Trophoblast cell (in vitro differentiated cells and primary cell): ENCODE results near the gene RAB31.

Source experiments
- DNase-seq, 2 donors: peaks; one replicate each; pipeline ENCODE4 v3.0.0-alpha.2; 2016
- H2AFZ ChIP-seq: 2 replicates; pipeline ENCODE4 v1.6.1; 2013; ENCODE audit warnings: low read length, moderate library complexity, mild to moderate bottlenecking; ENCODE audit not compliant: insufficient read depth, poor library complexity
- H2AK5ac ChIP-seq: 2 replicates; pipeline ENCODE4 v1.6.1; 2013; ENCODE audit warnings: mild to moderate bottlenecking, low read length
- H2BK120ac ChIP-seq: 2 replicates; pipeline ENCODE4 v1.6.1; 2013; ENCODE audit warnings: low read length, mild to moderate bottlenecking, moderate library complexity; ENCODE audit not compliant: insufficient read depth, poor library complexity
- H2BK12ac ChIP-seq: 2 replicates; pipeline ENCODE4 v1.6.1; 2013; ENCODE audit warnings: mild to moderate bottlenecking, low read length, moderate library complexity
- H2BK5ac ChIP-seq: 2 replicates; pipeline ENCODE4 v1.6.1; 2013; ENCODE audit warnings: low read length, low read depth, moderate library complexity, mild to moderate bottlenecking; ENCODE audit not compliant: poor library complexity
- H3K14ac ChIP-seq: 2 replicates; pipeline ENCODE4 v1.6.1; 2013; ENCODE audit warnings: mild to moderate bottlenecking, low read length
- H3K18ac ChIP-seq: 2 replicates; pipeline ENCODE4 v1.6.1; 2013; ENCODE audit warnings: mild to moderate bottlenecking, low read length
- H3K23ac ChIP-seq: 2 replicates; pipeline ENCODE4 v1.6.1; 2013; ENCODE audit warnings: low read length
- H3K27ac ChIP-seq: 2 replicates; pipeline ENCODE4 v1.5.1; 2013; ENCODE audit warnings: low read depth, mild to moderate bottlenecking, inconsistent platforms, low read length, moderate library complexity
- H3K27me3 ChIP-seq: 2 replicates; pipeline ENCODE4 v1.6.1; 2013; ENCODE audit warnings: inconsistent platforms, mild to moderate bottlenecking, low read length, moderate library complexity; ENCODE audit not compliant: insufficient read depth
- H3K36me3 ChIP-seq, 2 experiments: 1 replicate in 1 of 2; 2 replicates in 1 of 2; pipeline ENCODE4 v1.6.1; 2013; ENCODE audit warnings: low read length in 2 of 2, mild to moderate bottlenecking in 2 of 2, moderate library complexity in 1 of 2; ENCODE audit not compliant: insufficient read depth in 2 of 2, control insufficient read depth in 1 of 2
- H3K4ac ChIP-seq: 2 replicates; pipeline ENCODE4 v1.6.1; 2013; ENCODE audit warnings: low read depth, mild to moderate bottlenecking, low read length, moderate library complexity
- H3K4me1 ChIP-seq, 2 experiments: 1 replicate in 1 of 2; 2 replicates in 1 of 2; pipeline ENCODE4 v1.6.1; 2013; ENCODE audit warnings: low read length in 2 of 2, mild to moderate bottlenecking in 2 of 2, moderate library complexity in 1 of 2; ENCODE audit not compliant: insufficient read depth in 2 of 2, control insufficient read depth in 1 of 2
- H3K4me2 ChIP-seq: 2 replicates; pipeline ENCODE4 v1.6.1; 2013; ENCODE audit warnings: inconsistent platforms, mild to moderate bottlenecking, low read length, moderate library complexity
- H3K4me3 ChIP-seq: 2 replicates; pipeline ENCODE4 v1.5.1; 2013; ENCODE audit warnings: mild to moderate bottlenecking, low read depth, low read length, inconsistent platforms
- H3K79me1 ChIP-seq: one replicate; pipeline ENCODE4 v1.6.1; 2013; ENCODE audit warnings: low read length
- H3K79me2 ChIP-seq: 2 replicates; pipeline ENCODE4 v1.6.1; 2013; ENCODE audit warnings: low read length, mild to moderate bottlenecking; ENCODE audit not compliant: control insufficient read depth, insufficient read depth, poor library complexity
- H3K9ac ChIP-seq: 2 replicates; pipeline ENCODE4 v1.6.1; 2013; ENCODE audit warnings: mild to moderate bottlenecking, low read length
- H3K9me3 ChIP-seq: 2 replicates; pipeline ENCODE4 v1.6.1; 2013; ENCODE audit warnings: low read depth, mild to moderate bottlenecking, control low read depth, inconsistent platforms, low read length; ENCODE audit not compliant: insufficient read depth
- H4K12ac ChIP-seq: 2 replicates; pipeline ENCODE4 v1.6.1; 2013; ENCODE audit warnings: low read depth, mild to moderate bottlenecking, low read length, moderate library complexity
- H4K8ac ChIP-seq: 2 replicates; pipeline ENCODE4 v1.6.1; 2013; ENCODE audit warnings: low read depth, mild to moderate bottlenecking, low read length, moderate library complexity
- H4K91ac ChIP-seq: one replicate; pipeline ENCODE4 v1.6.1; 2013; ENCODE audit warnings: low read depth, mild to moderate bottlenecking, low read length, moderate library complexity
- WGBS: extraction: QIAGEN DNeasy Blood & Tissue Kit; methylation state at CpG from one replicate; pipeline ENCODE4 v1.1.7; 2013; ENCODE audit warnings: missing lambda C conversion rate; ENCODE audit not compliant: insufficient read length, insufficient coverage; ENCODE audit errors: extremely low coverage; 5-methylcytosine and 5-hydroxymethylcytosine counted together

Gene RAB31

DNA sequence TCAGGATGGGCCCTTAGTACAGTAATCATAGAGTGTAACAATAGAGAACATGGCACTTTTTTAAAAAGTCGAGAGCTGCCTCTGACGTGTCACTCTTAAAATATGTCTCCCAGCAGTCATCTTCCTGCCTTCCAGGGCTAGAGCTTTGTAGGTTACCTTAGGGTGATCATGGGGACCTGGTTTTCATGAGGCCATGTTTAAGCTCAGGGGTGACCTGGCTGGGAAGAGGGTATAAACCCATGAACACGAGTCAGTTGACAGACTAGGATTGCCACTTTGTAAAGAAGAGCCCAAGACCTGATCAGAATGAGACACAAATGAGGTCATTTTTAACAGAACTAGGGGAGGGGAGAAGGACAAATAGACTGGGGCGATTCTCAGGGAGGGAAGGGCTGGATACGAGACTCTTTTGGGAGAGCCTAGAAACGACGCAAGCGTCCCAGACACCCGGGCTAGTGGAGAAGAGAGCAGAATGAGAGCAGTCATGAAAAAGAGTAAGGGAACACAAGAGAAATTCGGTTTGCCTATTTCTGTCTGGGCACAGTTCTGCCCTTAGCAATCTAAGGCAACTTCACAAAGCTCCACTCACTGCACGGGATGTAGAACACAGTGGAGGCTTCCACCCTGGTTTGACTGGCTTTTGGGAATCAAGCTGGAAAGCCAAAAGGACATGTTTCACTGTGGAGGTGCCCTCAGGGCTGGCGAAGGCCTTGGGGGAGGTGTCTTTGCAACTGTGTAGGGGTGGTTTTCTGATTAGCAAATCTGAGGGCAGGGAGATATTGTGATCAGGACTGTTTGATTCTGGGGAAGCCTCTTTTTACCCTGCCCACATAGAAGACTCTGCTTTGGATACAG is 1.8 kb upstream of the RAB31 start:
- H3K4me3 ChIP-seq: no peak overlapping the region
- H3K4me2 ChIP-seq: no peak overlapping the region
- peaks cover 27 to 31% of the 10 kb centered on the region in 2 experiments for H3K4me1 ChIP-seq
- no peak overlapping the region for H3K9ac ChIP-seq
- no CpG with 5 or more reads among the region's 12 CpGs for WGBS
- peak overlapping the region; percentile 9 for H3K4ac ChIP-seq
- no peaks in the 10 kb centered on the region for H3K27me3 ChIP-seq
- H4K8ac ChIP-seq: peak overlapping the region; percentile 56
- H3K18ac ChIP-seq: peak overlapping the region; percentile 5
- peak overlapping the region; percentile 15 for H2BK12ac ChIP-seq
- peak overlapping the region; percentile 97 for H3K27ac ChIP-seq
- H3K36me3 ChIP-seq: peaks cover 0 to under 1% of the 10 kb centered on the region in 2 experiments
- H4K91ac ChIP-seq: peak overlapping the region; percentile 56
- no peak overlapping the region for H3K23ac ChIP-seq
- peaks cover 30% of the 10 kb centered on the region for H3K79me2 ChIP-seq
- peak overlapping the region; percentile 37 for H2BK5ac ChIP-seq
- peak overlapping the region; percentile 0 for H3K14ac ChIP-seq
- H2AK5ac ChIP-seq: peak overlapping the region; percentile 59
- H4K12ac ChIP-seq: peak overlapping the region; percentile 0
- peak overlapping the region; percentile 4 for H2AFZ ChIP-seq
- DNase-seq: peak in 1 of 2 donors; percentile 34
- peaks cover 44% of the 10 kb centered on the region for H3K79me1 ChIP-seq
- H3K9me3 ChIP-seq: peaks cover 2% of the 10 kb centered on the region
- H2BK120ac ChIP-seq: peak overlapping the region; percentile 89

DNA sequence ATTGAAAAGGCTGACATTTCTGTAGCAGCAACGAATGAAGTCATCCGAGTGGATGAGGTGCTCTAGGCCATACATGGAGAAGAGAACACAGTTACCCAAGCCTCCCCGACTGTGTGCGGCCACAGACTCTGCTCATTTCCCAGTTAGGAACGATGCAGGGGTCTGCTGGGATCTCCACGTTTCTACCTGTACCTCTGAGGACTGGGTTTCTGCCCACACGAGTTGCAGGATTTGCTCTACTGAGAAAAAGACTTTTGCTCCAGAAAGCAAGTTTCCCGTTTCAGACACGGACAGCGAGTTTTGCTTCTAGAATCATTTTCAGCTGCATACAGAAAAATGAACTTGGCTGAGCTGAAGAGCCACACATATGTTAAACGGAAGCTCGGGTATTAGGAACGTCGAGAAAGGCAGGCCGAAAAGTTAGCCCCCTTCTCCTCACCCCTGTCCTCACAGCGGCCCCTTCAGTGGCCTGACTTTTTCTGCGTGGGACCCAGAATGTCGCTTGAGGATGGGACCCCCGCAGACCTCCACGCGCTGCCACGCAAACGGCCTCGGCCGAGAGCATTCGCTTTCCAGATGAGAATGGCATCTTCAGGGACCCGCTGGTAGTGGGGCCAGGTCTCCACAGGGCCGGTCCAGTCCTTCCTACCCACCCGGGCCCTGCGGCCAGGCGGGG is 582 bp upstream of the RAB31 start:
- Histone ChIP-seq H3K79me2 (peaks cover 40% of the 10 kb centered on the region), H3K18ac (peak overlapping the region; percentile 73), H3K4me1 (peaks cover 38 to 43% of the 10 kb centered on the region in 2 experiments), H3K14ac (peak overlapping the region; percentile 58), H3K9ac (peak overlapping the region; percentile 68), H3K27ac (peak overlapping the region; percentile 97), H2AK5ac (peak overlapping the region; percentile 21), H2BK5ac (peak overlapping the region; percentile 87), H2BK12ac (peak overlapping the region; percentile 72), H3K79me1 (peaks cover 45% of the 10 kb centered on the region), H4K91ac (peak overlapping the region; percentile 87), H3K9me3 (peaks cover 2% of the 10 kb centered on the region), H2AFZ (peak overlapping the region; percentile 24), H3K4ac (peak overlapping the region; percentile 35), H2BK120ac (peak overlapping the region; percentile 87), H3K4me3 (peak overlapping the region; percentile 99), H3K23ac (no peak overlapping the region), H3K27me3 (no peaks in the 10 kb centered on the region), H3K4me2 (peak overlapping the region; percentile 73), H4K12ac (peak overlapping the region; percentile 60), H4K8ac (peak overlapping the region; percentile 73), H3K36me3 (peaks cover 5% of the 10 kb centered on the region in 2 experiments)
- DNase-seq: peak in 1 of 2 donors; percentile 20
- WGBS: no CpG with 5 or more reads among the region's 31 CpGs

DNA sequence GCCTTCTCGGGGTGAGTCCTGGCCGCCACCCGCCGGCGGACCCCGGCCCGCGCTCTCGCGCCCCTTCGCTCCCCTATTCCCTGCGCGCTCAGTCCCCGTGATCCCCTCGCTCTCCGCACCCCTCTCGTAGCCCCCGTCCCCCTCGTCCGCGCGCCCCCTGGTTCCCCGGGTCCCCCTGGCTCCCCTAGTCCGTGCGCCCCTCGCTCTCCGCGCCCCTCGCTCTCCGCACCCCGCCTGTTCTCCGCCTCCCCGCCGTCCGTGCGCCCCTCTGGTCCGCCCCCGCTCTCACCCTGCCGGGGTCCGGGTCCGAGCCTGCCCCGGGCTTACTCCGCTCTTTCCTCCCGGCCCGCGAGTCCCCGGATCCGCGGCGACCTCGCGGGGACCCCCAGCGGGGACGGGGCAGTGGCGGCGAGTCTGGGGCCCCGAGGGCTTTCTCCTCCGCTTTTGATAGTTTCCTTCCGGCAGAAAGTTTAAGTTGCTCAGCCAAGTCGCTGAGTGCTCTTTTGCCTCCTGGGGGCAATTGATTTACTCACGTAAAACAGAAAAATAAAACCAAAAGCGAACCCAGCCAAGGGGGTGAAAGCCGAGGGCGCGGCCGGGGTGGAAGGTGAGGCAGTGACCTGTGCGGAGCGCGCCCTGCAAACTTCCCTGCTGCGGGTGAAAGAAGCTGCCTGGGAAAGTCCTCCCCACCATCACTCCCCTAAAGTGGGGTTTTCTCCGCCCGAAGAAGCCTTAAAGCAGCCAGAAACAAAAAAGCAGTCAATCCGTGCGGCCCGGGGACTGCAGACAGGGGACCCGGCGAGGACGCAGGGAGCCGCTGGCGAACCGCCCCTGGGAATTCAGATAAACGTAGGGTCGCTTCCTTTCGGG is 568 bp downstream of the RAB31 start:
- Histone ChIP-seq H2BK120ac (peak overlapping the region; percentile 98), H3K23ac (no peak overlapping the region), H3K4me1 (peaks cover 48 to 53% of the 10 kb centered on the region in 2 experiments), H3K4me2 (peak overlapping the region; percentile 73), H3K79me2 (peaks cover 46% of the 10 kb centered on the region), H3K14ac (peak overlapping the region; percentile 99), H3K36me3 (peaks cover 5 to 8% of the 10 kb centered on the region in 2 experiments), H2BK12ac (peak overlapping the region; percentile 80), H4K8ac (peak overlapping the region; percentile 93), H3K79me1 (peaks cover 47% of the 10 kb centered on the region), H2BK5ac (peak overlapping the region; percentile 99), H3K18ac (peak overlapping the region; percentile 99), H3K27me3 (no peaks in the 10 kb centered on the region), H4K91ac (peak overlapping the region; percentile 96), H3K4me3 (peak overlapping the region; percentile 99), H3K4ac (peak overlapping the region; percentile 98), H3K27ac (peak overlapping the region; percentile 97), H2AFZ (peak overlapping the region; percentile 61), H3K9me3 (peaks cover 2% of the 10 kb centered on the region), H2AK5ac (peak overlapping the region; percentile 69), H4K12ac (peak overlapping the region; percentile 96), H3K9ac (peak overlapping the region; percentile 86)
- peak in 1 of 2 donors; percentile 49 for DNase-seq
- no CpG with 5 or more reads among the region's 84 CpGs for WGBS
